Endothelial cell of umbilical vein (primary cell): ENCODE measurements around the gene GP5.

ENCODE experiments used
- CTCF ChIP-seq, 2 donors: IDR thresholded peaks; 1 replicate in 1 of 2; 2 replicates in 1 of 2; pipeline ENCODE4 v1.5.1; 2011; ENCODE audit warnings: low read length in 2 of 2, mild to moderate bottlenecking in 2 of 2, moderate library complexity in 2 of 2, control low read depth in 1 of 2, inconsistent platforms in 1 of 2, low read depth in 1 of 2; ENCODE audit not compliant: insufficient read depth in 1 of 2; ENCODE audit errors: extremely low read depth in 1 of 2
- EZH2 ChIP-seq: IDR thresholded peaks from 2 replicates; pipeline ENCODE4 v1.6.1; 2012; ENCODE audit warnings: borderline replicate concordance, low read depth, mild to moderate bottlenecking, moderate library complexity, low read length, inconsistent platforms; ENCODE audit not compliant: severe bottlenecking
- FOS ChIP-seq: IDR thresholded peaks from 2 replicates; pipeline ENCODE4 v1.6.1; 2011; ENCODE audit warnings: mild to moderate bottlenecking, low read length, moderate library complexity, borderline replicate concordance; ENCODE audit not compliant: insufficient read depth
- JUN ChIP-seq: IDR thresholded peaks from 2 replicates; pipeline ENCODE4 v1.6.1; 2011; ENCODE audit warnings: borderline replicate concordance, low read depth; ENCODE audit not compliant: insufficient read length, insufficient read depth
- POLR2A ChIP-seq: IDR thresholded peaks from 2 replicates; pipeline ENCODE4 v1.6.1; 2012; ENCODE audit warnings: low read depth, mild to moderate bottlenecking, control low read depth, low read length
- POLR2AphosphoS5 ChIP-seq: IDR thresholded peaks from 2 replicates; pipeline ENCODE4 v1.6.1; 2012; ENCODE audit warnings: low read depth, mild to moderate bottlenecking, control low read depth, low read length, moderate library complexity; ENCODE audit not compliant: insufficient read depth
- TF ChIP-seq, protein P1 (sequence below): IDR thresholded peaks from 2 replicates; pipeline ENCODE4 v1.6.1; 2011; ENCODE audit not compliant: insufficient read depth, insufficient read length

- no peak for TF ChIP-seq POLR2AphosphoS5
- no peak for TF ChIP-seq CTCF (IDR thresholded peaks at IDR 0.05; ENCODE audit: extremely low read depth in 1 of 2, insufficient read depth in 1 of 2, low read depth in 1 of 2, low read length in 2 of 2)
- no peak for TF ChIP-seq JUN
- no peak for TF ChIP-seq EZH2
- TF ChIP-seq POLR2A = no peak
- no peak for TF ChIP-seq FOS
- TF ChIP-seq, protein P1, sequence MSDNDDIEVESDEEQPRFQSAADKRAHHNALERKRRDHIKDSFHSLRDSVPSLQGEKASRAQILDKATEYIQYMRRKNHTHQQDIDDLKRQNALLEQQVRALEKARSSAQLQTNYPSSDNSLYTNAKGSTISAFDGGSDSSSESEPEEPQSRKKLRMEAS = no peak
Observed at GRCh38 chr3:194368918-194369317, 30.1 kb downstream of the GP5 start.
